GM04504 (cell line): ENCODE data around the gene TMPRSS11E.
"Not testable (repeated sequence)": the region's sequence is repeated elsewhere in the genome, so short reads cannot be mapped to it uniquely, and the experiment has no call there.

Source experiments
- DNase-seq: peaks from one replicate; pipeline ENCODE4 v3.0.0-alpha.2; 2012; ENCODE audit warnings: low read depth

TMPRSS11E gene

GRCh38 chr4:68447201-68447600 is at the start of gene TMPRSS11E:
TSS of gene TMPRSS11E (plus strand) at chr4:68447463. CDS start at chr4:68447513, 50 bp downstream.
- DNase-seq = no peak

GRCh38 chr4:68399306-68399705 is 48.0 kb upstream of the TMPRSS11E start:
- no peak for DNase-seq

GRCh38 chr4:68401231-68401630 is 46.0 kb upstream of the TMPRSS11E start:
- no peak for DNase-seq

GRCh38 chr4:68404153-68404552 is 43.1 kb upstream of the TMPRSS11E start:
- DNase-seq = no peak

- not testable (repeated sequence) for DNase-seq
Measured at GRCh38 chr4:68405718-68406478, 41.4 kb upstream of the TMPRSS11E start.

- DNase-seq = no peak
Measured at GRCh38 chr4:68406479-68406859, 40.8 kb upstream of the TMPRSS11E start.

- DNase-seq = not testable (repeated sequence)
Measured at GRCh38 chr4:68407015-68407867, 40.0 kb upstream of the TMPRSS11E start.

GRCh38 chr4:68407868-68408190 is 39.4 kb upstream of the TMPRSS11E start:
- DNase-seq = no peak

- no peak for DNase-seq
Measured at GRCh38 chr4:68410149-68410548, 37.1 kb upstream of the TMPRSS11E start.

- DNase-seq = no peak
Measured at GRCh38 chr4:68410643-68411042, 36.6 kb upstream of the TMPRSS11E start.

GRCh38 chr4:68412031-68412430 is 35.2 kb upstream of the TMPRSS11E start:
- DNase-seq = not testable (repeated sequence)

GRCh38 chr4:68416591-68416990 is 30.7 kb upstream of the TMPRSS11E start:
- DNase-seq = no peak

- no peak for DNase-seq
Measured at GRCh38 chr4:68426516-68426915, 20.7 kb upstream of the TMPRSS11E start.

GRCh38 chr4:68430337-68430736 is 16.9 kb upstream of the TMPRSS11E start:
- no peak for DNase-seq

- DNase-seq = no peak
Measured at GRCh38 chr4:68432320-68432719, 14.9 kb upstream of the TMPRSS11E start.

- no peak for DNase-seq
Measured at GRCh38 chr4:68433582-68433981, 13.7 kb upstream of the TMPRSS11E start.

- no peak for DNase-seq
Measured at GRCh38 chr4:68434277-68434676, 13.0 kb upstream of the TMPRSS11E start.

GRCh38 chr4:68434836-68435235 is 12.4 kb upstream of the TMPRSS11E start:
- no peak for DNase-seq

- DNase-seq = no peak
Measured at GRCh38 chr4:68445111-68445510, 2.2 kb upstream of the TMPRSS11E start.

GRCh38 chr4:68451246-68452211 is 4.3 kb downstream of the TMPRSS11E start:
- DNase-seq = no peak

GRCh38 chr4:68460085-68460484 is 12.8 kb downstream of the TMPRSS11E start:
- no peak for DNase-seq

- DNase-seq = no peak
Measured at GRCh38 chr4:68461790-68462189, 14.5 kb downstream of the TMPRSS11E start.
